22Rv1 (cell line): ENCODE data around the gene PAGE2B.

Source experiments
- H3K27ac ChIP-seq: fragments of 450-650 bp; 2 replicates; pipeline ENCODE4 v1.5.1; 2017
- CTCF ChIP-seq: fragments of 450-650 bp; IDR thresholded peaks from 2 replicates; pipeline ENCODE4 v1.5.1; 2017; ENCODE audit warnings: mild to moderate bottlenecking
- ZFX ChIP-seq: fragments of 450-650 bp; IDR thresholded peaks from 2 replicates; pipeline ENCODE4 v1.6.1; 2017; ENCODE audit warnings: antibody characterized with exemption, borderline replicate concordance

The PAGE2B gene

GRCh38 chrX:55088795-55089489 lies 14.1 kb downstream of the PAGE2B start, which contains the start of gene PAGE2:
PAGE2 (plus strand) TSS chrX:55089018; CDS start chrX:55090021, 1,003 bp downstream.
- TF ChIP-seq CTCF (no peak), ZFX (no peak)
- no peak within 1 kb of the TSS for H3K27ac ChIP-seq

GRCh38 chrX:55098691-55099090 lies 23.9 kb downstream of the PAGE2B start:
- H3K27ac ChIP-seq: no peak overlapping the region
- TF ChIP-seq ZFX: no peak

- no peak overlapping the region for H3K27ac ChIP-seq
- TF ChIP-seq ZFX: no peak
- no peak for TF ChIP-seq CTCF
These were observed 24.3 kb downstream of the PAGE2B start for GRCh38 chrX:55099162-55099561.

GRCh38 chrX:55102754-55103153 lies 27.9 kb downstream of the PAGE2B start:
- TF ChIP-seq ZFX: no peak
- TF ChIP-seq CTCF: no peak

GRCh38 chrX:55107262-55107661 lies 32.4 kb downstream of the PAGE2B start:
- TF ChIP-seq ZFX: no peak
- no peak for TF ChIP-seq CTCF

More at GRCh38 chrX:55102754-55103153, 27.9 kb downstream of the PAGE2B start:
- H3K27ac ChIP-seq: no peak overlapping the region

GRCh38 chrX:55107911-55108310 lies 33.1 kb downstream of the PAGE2B start:
- TF ChIP-seq CTCF: no peak
- no peak for TF ChIP-seq ZFX
- no peak overlapping the region for H3K27ac ChIP-seq

More at GRCh38 chrX:55107262-55107661, 32.4 kb downstream of the PAGE2B start:
- H3K27ac ChIP-seq: no peak overlapping the region

GRCh38 chrX:55109306-55109705 lies 34.5 kb downstream of the PAGE2B start:
- TF ChIP-seq ZFX (no peak), CTCF (no peak)
- no peak overlapping the region for H3K27ac ChIP-seq
